Pancreas (tissue), 10 donors: Measurements from ENCODE around the gene SV2C. TPM values are rescaled to one million over a fixed set of nuclear protein-coding genes. Genes with fewer than 3 reads are reported as not detected.

Source experiments
- ATAC-seq, 4 donors: fragments of 200-7000 bp; cut with Tn5 transposase; one replicate each; pipeline versions ENCODE4 v1.8.0 to v1.9.1; 2020; ENCODE audit warnings: mild to moderate bottlenecking in 4 of 4, moderate library complexity in 4 of 4
- DNase-seq, 6 donors: peaks; one replicate each; pipeline ENCODE4 v3.0.0-alpha.2; 2020
- FAIRE-seq: peaks from 2 replicates; lab custom pipeline; 2012; peaks lifted over from hg19 to GRCh38; lab: Jason Lieb, UNC
- H3K27ac ChIP-seq, 4 donors: fragments of 200-600 bp; sonication (generic); 1 replicate in 3 of 4; 2 replicates in 1 of 4; pipeline versions ENCODE4 v1.5.0 to v1.8.0; 2020
- H3K27me3 ChIP-seq, 4 donors: fragments of 200-600 bp; one replicate each; pipeline ENCODE4 v1.8.0; 2021
- H3K36me3 ChIP-seq, 3 donors: fragments of 200-600 bp; sonication (generic) in 1 of 3; one replicate each; pipeline versions ENCODE4 v1.5.0 to v1.8.0; 2020 to 2021
- H3K4me1 ChIP-seq, 3 donors: fragments of 200-600 bp; one replicate each; pipeline ENCODE4 v1.8.0; 2021
- H3K4me3 ChIP-seq, 4 donors: fragments of 200-600 bp; sonication (generic) in 2 of 4; one replicate each; pipeline versions ENCODE4 v1.5.0 to v1.8.0; 2020 to 2021
- H3K9me3 ChIP-seq, 4 donors: fragments of 200-600 bp; one replicate each; pipeline ENCODE4 v1.8.0; 2021
- WGBS, 2 donors: extraction: QIAGEN DNeasy Blood & Tissue Kit; methylation state at CpG; one replicate each; pipeline ENCODE4 v1.1.7; 2013; 5-methylcytosine and 5-hydroxymethylcytosine counted together
- intact Hi-C, 3 donors: fragments of 100-400 bp; cut with DNase I; formaldehyde crosslinking; loops; one replicate each; pipeline versions ENCODE4 v1.11.1 to v1.14.2; 2022
- polyA plus RNA-seq, 2 donors: library from polyadenylated mRNA; stranded (reverse); fragments of 200-250 nt; gene quantifications; one replicate each; pipeline ENCODE4 v1.2.3, GENCODE V29; 2013
- total RNA-seq, 6 donors: library from RNA; stranded (reverse); fragmentation: NEBNext Ultra II Directional in 4 of 6; extraction: Animal tissue kit (Norgen Biotek cat#: 25700) in 4 of 6; gene quantifications; one replicate each; pipeline versions ENCODE4 v1.2.1 to v1.2.4, GENCODE V29; 2021 to 2023
- TF ChIP-seq, protein P1 (sequence below), 4 donors: fragments of 200-600 bp; sonication (generic) in 3 of 4; IDR thresholded peaks; one replicate each; pipeline versions ENCODE4 v1.5.0 to v1.8.0; 2021; ENCODE audit warnings: antibody characterized with exemption in 4 of 4
- donor health status: healthy with polysubstance abuse.
- donor health status: DM: no; HTN: no; CAD: no; lungs with moderate emphysema.
- donor health status: DM: no; HTN: no; CAD: no.
- donor health status: control.
- donor health status: control.
- donor health status: Bipolar disorder and iron deficiency.
- donor health status: DM: yes; HTN: yes; CAD: no.
- donor health status: DM: no; HTN: no; CAD: no.
- donor health status: DM: no; HTN: no; CAD: no.
- donor health status: DM: yes; HTN: yes; CAD: no.

SV2C gene
- total and polyA plus RNA-seq, 8 donors = 0.05 to 0.18 (median 0.08) TPM; not detected in 1

DNA sequence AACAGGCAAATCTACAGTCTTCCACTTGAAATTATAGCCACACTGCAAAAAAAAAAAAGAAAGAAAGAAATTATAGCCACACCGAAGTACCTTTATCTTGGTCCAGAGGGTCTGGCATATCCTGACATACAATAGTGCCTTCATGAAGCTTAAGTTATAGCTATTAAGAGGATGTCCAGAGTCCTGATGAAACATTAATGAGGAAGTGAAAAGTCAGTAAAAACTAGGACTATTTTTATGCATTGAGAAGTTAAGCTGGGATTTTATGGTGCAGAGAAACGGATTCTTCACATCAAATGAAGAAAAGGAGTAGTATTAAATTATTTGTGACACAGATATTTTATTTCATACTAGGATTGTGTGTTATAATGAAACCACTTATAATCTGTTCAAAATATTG, 123.9 kb downstream of the SV2C start:
- Histone ChIP-seq H3K27ac (no peak overlapping the region), H3K9me3 (no peaks in the 10 kb centered on the region), H3K36me3 (no peaks in the 10 kb centered on the region), H3K27me3 (no peaks in the 10 kb centered on the region), H3K4me3 (no peak overlapping the region), H3K4me1 (no peaks in the 10 kb centered on the region)
- FAIRE-seq (peak; percentile 5), ATAC-seq (no peak), DNase-seq (no peak)
- 79 to 87% methylated on average over 2 of the region's 2 CpGs for WGBS, 2 donors
- intact Hi-C loops = no loop called here
- TF ChIP-seq, protein P1, sequence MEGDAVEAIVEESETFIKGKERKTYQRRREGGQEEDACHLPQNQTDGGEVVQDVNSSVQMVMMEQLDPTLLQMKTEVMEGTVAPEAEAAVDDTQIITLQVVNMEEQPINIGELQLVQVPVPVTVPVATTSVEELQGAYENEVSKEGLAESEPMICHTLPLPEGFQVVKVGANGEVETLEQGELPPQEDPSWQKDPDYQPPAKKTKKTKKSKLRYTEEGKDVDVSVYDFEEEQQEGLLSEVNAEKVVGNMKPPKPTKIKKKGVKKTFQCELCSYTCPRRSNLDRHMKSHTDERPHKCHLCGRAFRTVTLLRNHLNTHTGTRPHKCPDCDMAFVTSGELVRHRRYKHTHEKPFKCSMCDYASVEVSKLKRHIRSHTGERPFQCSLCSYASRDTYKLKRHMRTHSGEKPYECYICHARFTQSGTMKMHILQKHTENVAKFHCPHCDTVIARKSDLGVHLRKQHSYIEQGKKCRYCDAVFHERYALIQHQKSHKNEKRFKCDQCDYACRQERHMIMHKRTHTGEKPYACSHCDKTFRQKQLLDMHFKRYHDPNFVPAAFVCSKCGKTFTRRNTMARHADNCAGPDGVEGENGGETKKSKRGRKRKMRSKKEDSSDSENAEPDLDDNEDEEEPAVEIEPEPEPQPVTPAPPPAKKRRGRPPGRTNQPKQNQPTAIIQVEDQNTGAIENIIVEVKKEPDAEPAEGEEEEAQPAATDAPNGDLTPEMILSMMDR (IDR thresholded peaks at IDR 0.05) = no peak

DNA sequence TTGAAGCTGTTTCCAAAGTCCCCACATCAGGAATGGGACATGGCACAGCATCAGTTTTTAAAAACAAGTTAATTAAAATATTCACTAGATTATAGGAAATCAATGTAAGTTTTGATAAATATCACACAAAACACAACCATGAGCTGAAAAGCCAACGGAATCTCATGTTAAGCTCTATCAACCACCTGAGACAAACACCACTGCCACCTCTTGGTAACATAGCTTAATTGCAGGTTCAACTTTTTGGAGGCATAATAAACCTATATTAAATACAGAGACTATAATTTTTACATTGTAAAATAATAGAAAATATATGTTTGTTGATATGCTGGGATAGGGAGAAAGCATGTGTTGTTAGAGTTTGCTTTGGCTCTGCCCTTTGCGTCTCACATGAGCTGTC, 126.1 kb downstream of the SV2C start:
- Histone ChIP-seq H3K9me3 (no peaks in the 10 kb centered on the region), H3K4me3 (no peak overlapping the region), H3K27ac (no peak overlapping the region), H3K4me1 (no peaks in the 10 kb centered on the region), H3K36me3 (no peaks in the 10 kb centered on the region), H3K27me3 (no peaks in the 10 kb centered on the region)
- TF ChIP-seq, protein P1 (IDR thresholded peaks at IDR 0.05) = no peak
- intact Hi-C loops = no loop called here
- ATAC-seq = no peak
- no peak for FAIRE-seq
- WGBS, 2 donors = 85 to 92% methylated on average over 2 of the region's 2 CpGs
- DNase-seq = no peak

DNA sequence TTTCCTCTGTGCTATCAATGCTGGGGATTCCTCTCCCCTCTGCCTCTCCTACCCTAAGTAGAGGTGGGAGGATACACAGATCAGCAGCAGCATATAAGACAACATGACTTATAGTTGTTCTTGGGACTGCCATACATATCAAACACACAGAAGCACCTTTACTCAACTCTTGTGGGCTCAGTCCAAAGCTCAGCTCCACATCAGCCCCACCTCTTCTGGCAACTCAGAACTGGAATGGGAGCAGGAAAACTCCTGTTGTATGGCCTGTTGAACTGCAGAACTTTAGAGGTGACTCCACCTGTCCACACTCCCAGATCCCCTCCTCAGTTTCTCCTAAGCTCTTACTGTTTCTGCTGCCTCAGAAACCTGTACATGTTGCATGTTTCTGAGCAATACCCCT, 127.8 kb downstream of the SV2C start:
- H3K36me3 ChIP-seq = no peaks in the 10 kb centered on the region
- TF ChIP-seq, protein P1 (IDR thresholded peaks at IDR 0.05) = no peak
- H3K4me1 ChIP-seq = no peaks in the 10 kb centered on the region
- intact Hi-C loops = no loop called here
- FAIRE-seq = no peak
- H3K9me3 ChIP-seq = no peaks in the 10 kb centered on the region
- no peak overlapping the region for H3K27ac ChIP-seq
- no peaks in the 10 kb centered on the region for H3K27me3 ChIP-seq
- no peak for ATAC-seq
- H3K4me3 ChIP-seq = no peak overlapping the region
- no peak for DNase-seq

DNA sequence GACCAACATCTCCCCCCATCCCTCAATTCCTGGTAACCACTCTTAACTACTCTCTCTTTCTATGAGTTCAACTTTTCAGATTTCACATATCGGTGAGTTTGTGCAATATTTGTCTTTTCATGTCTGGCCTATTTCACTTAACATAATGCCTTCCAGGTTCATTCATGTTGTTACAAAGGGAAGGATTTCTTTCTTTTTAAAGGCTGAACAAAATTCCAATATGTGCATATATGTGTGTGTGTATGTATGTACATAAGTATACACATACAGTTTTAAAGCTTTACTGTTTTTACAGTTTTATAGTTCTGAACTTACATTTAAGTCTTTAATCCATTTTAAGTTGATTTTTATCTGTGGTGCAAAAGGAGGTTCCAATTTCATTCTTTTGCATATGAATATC, 130.7 kb downstream of the SV2C start:
- no peak for FAIRE-seq
- Histone ChIP-seq H3K4me1 (no peaks in the 10 kb centered on the region), H3K27me3 (no peaks in the 10 kb centered on the region), H3K36me3 (no peaks in the 10 kb centered on the region), H3K4me3 (no peak overlapping the region), H3K27ac (no peak overlapping the region), H3K9me3 (no peaks in the 10 kb centered on the region)
- TF ChIP-seq, protein P1 (IDR thresholded peaks at IDR 0.05) = no peak
- ATAC-seq = no peak
- intact Hi-C loops = no loop called here
- DNase-seq = no peak
- WGBS, 2 donors = 95 to 96% methylated on average over 1 of the region's 1 CpG

DNA sequence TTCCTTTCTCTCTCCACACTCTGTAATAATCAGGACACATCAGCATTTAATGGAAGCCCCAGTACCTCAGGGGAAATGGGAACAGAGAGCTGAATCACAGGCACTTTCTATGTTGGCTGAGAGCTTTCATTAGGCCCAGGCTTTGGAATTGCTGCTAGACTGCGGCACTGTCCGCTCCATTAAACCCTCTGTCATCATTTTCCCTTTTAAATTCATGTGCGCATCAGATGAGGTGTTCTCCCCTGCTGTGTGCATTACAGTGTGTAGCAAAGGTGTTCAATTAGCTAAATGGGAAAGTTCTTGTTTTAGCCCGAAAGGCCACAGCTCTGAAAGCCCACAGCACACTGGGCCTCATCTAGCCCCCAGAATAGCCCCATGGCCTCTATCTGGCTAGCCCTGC, 133.6 kb downstream of the SV2C start:
- no peak for FAIRE-seq
- TF ChIP-seq, protein P1 (IDR thresholded peaks at IDR 0.05) = no peak
- 91 to 94% methylated on average over 4 of the region's 4 CpGs for WGBS, 2 donors

More for the DNA sequence above, 133.6 kb downstream of the SV2C start:
- Histone ChIP-seq H3K4me3 (no peak overlapping the region), H3K4me1 (no peaks in the 10 kb centered on the region), H3K9me3 (no peaks in the 10 kb centered on the region), H3K27ac (no peak overlapping the region), H3K36me3 (no peaks in the 10 kb centered on the region), H3K27me3 (no peaks in the 10 kb centered on the region)
- intact Hi-C loops = no loop called here
- ATAC-seq = peak in 3 of 4 donors; percentile 15 to 89 (median 67)
- DNase-seq = no peak
